Effector memory CD8-positive, alpha-beta T cell (primary cell): ENCODE measurements around the gene UQCRH.
"Not testable (repeated sequence)": the region's sequence is repeated elsewhere in the genome, so short reads cannot be mapped to it uniquely, and the experiment has no call there.

ENCODE experiments used
- ATAC-seq: fragments of 150-1000 bp; cut with Tn5 transposase; replicated peaks from 2 replicates; pipeline ENCODE4 v1.10.0; 2021; ENCODE audit warnings: mild to moderate bottlenecking, moderate library complexity
- DNase-seq, 3 experiments: peaks; one replicate each; pipeline ENCODE4 v3.0.0; 2021
- H3K27ac Mint-ChIP-seq, 2 donors: one replicate each; pipeline ENCODE4 v1.8.0; 2022; ENCODE audit warnings: mild to moderate bottlenecking in 2 of 2, mixed read lengths in 2 of 2, moderate library complexity in 2 of 2
- H3K27me3 Mint-ChIP-seq, 2 donors: one replicate each; pipeline ENCODE4 v1.8.0; 2022; ENCODE audit warnings: mixed read lengths in 2 of 2
- H3K36me3 Mint-ChIP-seq: one replicate; pipeline ENCODE4 v1.8.0; 2022; ENCODE audit warnings: mild to moderate bottlenecking, moderate library complexity, mixed read lengths; ENCODE audit not compliant: insufficient read depth
- H3K4me1 Mint-ChIP-seq, 2 donors: one replicate each; pipeline ENCODE4 v1.8.0; 2022; ENCODE audit warnings: low read depth in 2 of 2, mixed read lengths in 2 of 2
- H3K4me3 Mint-ChIP-seq, 2 donors: one replicate each; pipeline ENCODE4 v1.8.0; 2022; ENCODE audit warnings: mild to moderate bottlenecking in 2 of 2, mixed read lengths in 2 of 2, moderate library complexity in 2 of 2
- H3K9me3 Mint-ChIP-seq, 2 donors: one replicate each; pipeline ENCODE4 v1.8.0; 2022; ENCODE audit warnings: mixed read lengths in 2 of 2

UQCRH gene

GRCh38 chr1:46331786-46332540 lies 28.5 kb downstream of the UQCRH start:
- not testable (repeated sequence) for ATAC-seq, DNase-seq, H3K4me3 Mint-ChIP-seq, H3K9me3 Mint-ChIP-seq, H3K4me1 Mint-ChIP-seq, H3K36me3 Mint-ChIP-seq, H3K27me3 Mint-ChIP-seq, H3K27ac Mint-ChIP-seq

DNA sequence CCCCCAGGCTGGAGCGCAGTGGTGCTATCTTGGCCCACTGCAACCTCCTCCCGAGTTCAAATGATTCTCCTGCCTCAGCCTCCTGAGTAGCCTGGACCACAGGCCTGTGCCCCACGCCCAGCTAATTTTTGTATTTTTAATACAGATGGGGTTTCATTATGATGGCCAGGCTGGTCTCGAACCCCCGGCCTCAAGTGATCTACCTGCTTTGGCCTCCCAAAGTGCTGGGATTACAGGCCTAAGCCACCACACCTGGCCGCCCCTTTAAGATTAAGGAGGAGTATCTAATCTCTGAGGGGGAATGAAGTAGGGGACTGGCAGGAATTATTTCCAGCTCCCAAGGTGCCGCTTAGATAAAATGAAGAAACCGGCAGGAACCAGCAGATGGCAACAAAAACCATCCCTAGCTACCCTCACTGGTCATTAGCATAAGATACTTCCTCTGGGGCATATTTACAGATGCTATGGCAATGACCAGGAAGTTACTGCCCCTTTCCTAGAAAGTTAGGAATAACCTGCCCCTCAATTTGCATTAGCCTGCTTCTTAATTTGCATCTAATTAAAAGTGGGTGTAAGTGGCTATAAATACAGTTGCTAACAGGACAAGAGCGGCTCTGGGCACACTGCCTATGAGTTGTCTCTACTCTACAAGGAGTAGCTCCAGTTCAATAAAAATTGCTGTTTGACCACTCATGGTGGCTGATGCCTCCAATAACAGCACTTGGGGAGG lies 30.0 kb downstream of the UQCRH start:
- H3K9me3 Mint-ChIP-seq, result no peaks in the 10 kb centered on the region
- no peak overlapping the region for H3K4me3 Mint-ChIP-seq
- no peaks in the 10 kb centered on the region for H3K27me3 Mint-ChIP-seq
- ATAC-seq, result no peak
- no peaks in the 10 kb centered on the region for H3K4me1 Mint-ChIP-seq
- H3K36me3 Mint-ChIP-seq, result no peaks in the 10 kb centered on the region
- DNase-seq, result no peak
- H3K27ac Mint-ChIP-seq, result no peak overlapping the region

- no peak for ATAC-seq
- Mint-ChIP-seq H3K27ac (no peak overlapping the region), H3K4me3 (no peak overlapping the region), H3K4me1 (peaks cover 0 to 3% of the 10 kb centered on the region in 2 donors), H3K27me3 (no peaks in the 10 kb centered on the region), H3K36me3 (no peaks in the 10 kb centered on the region), H3K9me3 (no peaks in the 10 kb centered on the region)
- no peak for DNase-seq
Observed at GRCh38 chr1:46334030-46334384, 30.5 kb downstream of the UQCRH start.

DNA sequence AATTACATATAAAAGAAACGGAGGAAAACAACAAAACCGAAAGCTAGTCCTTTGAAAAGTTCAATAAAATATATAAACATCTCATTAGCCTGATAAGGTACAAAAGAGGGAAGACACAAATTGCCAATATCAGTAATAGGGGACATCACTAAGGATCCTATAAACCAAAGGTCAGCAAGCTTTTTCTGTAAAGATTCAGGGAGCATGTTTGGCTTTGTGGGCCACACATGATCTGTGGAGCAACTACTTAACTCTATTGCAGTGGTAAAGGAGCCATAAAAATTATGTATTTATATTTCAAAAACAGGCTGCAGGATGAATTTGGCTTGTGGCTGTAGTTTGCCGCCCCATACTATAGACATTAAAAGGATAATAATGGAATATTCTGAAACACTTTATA lies 31.6 kb downstream of the UQCRH start:
- H3K27ac Mint-ChIP-seq, result no peak overlapping the region
- ATAC-seq (no peak), DNase-seq (no peak)
- no peak overlapping the region for H3K4me3 Mint-ChIP-seq
- no peaks in the 10 kb centered on the region for H3K27me3 Mint-ChIP-seq
- no peaks in the 10 kb centered on the region for H3K36me3 Mint-ChIP-seq
- no peaks in the 10 kb centered on the region for H3K9me3 Mint-ChIP-seq
- peaks cover 3% of the 10 kb centered on the region in 2 donors for H3K4me1 Mint-ChIP-seq

DNA sequence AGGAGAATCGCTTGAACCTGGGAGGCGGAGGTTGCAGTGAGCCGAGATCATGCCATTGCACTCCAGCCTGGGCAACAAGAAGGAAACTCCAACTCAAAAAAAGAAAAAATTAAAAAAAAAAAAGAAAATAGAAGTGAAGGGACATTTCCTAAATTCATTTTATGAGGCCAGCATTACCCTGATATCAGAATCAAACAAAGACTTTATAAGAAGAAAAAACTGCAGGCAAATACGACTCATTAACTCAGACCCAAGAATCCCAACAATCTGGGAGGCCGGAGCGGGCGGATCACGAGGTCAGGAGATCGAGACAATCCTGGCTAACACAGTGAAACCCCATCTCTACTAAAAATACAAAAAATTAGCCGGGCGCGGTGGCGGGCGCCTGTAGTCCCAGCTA lies 33.9 kb downstream of the UQCRH start:
- peaks cover 21 to 25% of the 10 kb centered on the region in 2 donors for H3K4me1 Mint-ChIP-seq
- DNase-seq, H3K9me3 Mint-ChIP-seq, H3K27ac Mint-ChIP-seq, H3K27me3 Mint-ChIP-seq, H3K4me3 Mint-ChIP-seq, ATAC-seq: not testable (repeated sequence)
- peaks cover 13% of the 10 kb centered on the region for H3K36me3 Mint-ChIP-seq

DNA sequence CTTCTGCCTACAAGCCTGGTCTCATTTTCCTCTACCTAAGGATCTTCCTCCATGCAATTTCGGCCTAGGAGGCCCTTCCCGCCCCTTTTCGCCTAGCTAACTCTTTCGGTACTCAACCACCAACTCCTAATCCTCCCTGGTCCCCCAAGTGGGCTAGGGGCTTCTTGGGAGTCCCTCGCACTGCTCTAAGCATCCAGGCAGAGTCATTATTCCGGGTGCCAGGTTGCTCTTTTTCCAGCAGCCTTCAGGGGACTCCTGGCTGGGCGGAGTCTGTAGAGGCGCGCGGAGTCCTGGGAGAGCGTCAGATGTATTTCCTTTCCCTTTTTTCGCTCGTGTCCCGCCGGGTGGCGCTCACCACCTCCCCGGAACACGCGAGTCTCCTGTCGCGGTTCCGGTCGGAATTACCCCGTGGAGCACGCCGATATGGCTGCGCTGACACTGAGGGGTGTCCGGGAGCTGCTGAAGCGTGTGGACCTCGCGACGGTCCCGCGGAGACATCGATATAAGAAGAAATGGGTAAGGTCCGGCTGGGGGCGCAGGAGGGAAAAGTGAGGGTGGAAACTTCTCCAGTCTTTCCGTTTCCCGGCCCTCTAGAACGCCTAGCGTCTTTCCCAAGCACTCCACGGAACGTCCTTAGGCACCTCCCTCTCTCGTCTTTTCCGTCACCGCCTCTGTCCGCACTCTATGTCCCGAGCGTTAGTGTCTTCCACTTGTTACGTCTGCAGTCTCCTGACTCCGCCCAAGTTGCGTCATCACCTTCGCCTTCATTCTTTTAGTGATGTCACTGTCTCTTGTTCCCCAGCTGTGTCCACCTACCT lies 37.1 kb downstream of the UQCRH start, which contains the start of gene NSUN4:
Gene NSUN4, plus strand, starts transcription at position 404 of the 818 bp plus-strand sequence. Its CDS starts 20 bp downstream, at position 424.
- peak within 1 kb of the TSS; percentile 99 to 100 for H3K4me3 Mint-ChIP-seq

DNA sequence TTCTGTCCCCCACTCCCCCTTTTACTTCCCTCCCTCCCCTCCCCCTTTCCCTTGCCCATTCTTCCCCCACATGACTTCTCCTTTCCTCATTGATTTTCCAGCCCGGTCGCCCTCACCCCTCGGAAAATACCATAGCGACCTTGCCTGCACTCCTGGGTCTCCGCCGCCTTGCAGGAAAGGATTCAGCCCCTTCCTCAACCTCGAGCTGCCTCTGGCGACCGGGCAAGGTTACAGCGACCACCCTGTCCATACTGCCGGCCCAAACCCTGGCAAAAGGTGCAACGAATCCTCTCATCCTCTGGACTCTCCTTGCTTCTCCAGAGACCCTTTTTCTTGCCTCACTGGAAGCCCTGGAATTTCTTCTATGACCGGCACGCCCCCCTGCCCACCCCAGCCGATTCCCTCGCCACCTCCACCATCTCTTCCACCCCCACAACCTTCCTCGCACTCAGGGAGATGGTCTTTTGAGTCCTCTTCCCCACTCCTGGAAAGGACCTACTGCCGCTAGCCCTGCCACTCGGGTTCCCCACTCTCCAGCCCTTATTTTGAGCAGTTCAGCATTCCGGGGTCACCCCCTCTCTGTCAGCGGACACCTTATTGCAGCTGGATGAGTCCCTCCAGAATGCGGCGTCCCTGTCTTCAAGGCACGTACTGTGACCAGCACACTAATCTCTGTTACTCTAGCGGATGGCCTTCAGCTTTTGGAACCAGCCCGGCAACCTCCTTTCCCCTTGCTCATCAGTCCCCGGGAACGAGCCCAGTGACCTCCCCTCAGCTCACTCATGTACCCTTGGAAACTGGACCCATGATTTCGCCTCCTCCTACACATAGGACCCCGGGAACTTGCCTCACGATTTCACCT lies 38.0 kb downstream of the UQCRH start:
- peaks cover 21 to 39% of the 10 kb centered on the region in 2 donors for H3K4me1 Mint-ChIP-seq
- DNase-seq, result peak in 1 of 3 experiments; percentile 16

More for the DNA sequence above, 37.1 kb downstream of the UQCRH start, which contains the start of gene NSUN4:
- peak; percentile 82 to 83 (median 83) for DNase-seq
- no peaks in the 10 kb centered on the region for H3K9me3 Mint-ChIP-seq
- peaks cover 37% of the 10 kb centered on the region for H3K36me3 Mint-ChIP-seq
- peak within 1 kb of the TSS; percentile 99 to 100 for H3K27ac Mint-ChIP-seq
- H3K4me1 Mint-ChIP-seq, result peaks cover 21 to 39% of the 10 kb centered on the region in 2 donors
- H3K27me3 Mint-ChIP-seq, result no peaks in the 10 kb centered on the region
- peak; percentile 88 for ATAC-seq

GRCh38 chr1:46342084-46342656 lies 38.7 kb downstream of the UQCRH start:
- DNase-seq (peak in 2 of 3 experiments; percentile 11 to 19), ATAC-seq (no peak)
- H3K27me3 Mint-ChIP-seq, result no peaks in the 10 kb centered on the region
- H3K27ac Mint-ChIP-seq, result peak overlapping the region; percentile 99 to 100
- peaks cover 21 to 39% of the 10 kb centered on the region in 2 donors for H3K4me1 Mint-ChIP-seq
- peaks cover 51% of the 10 kb centered on the region for H3K36me3 Mint-ChIP-seq
- no peaks in the 10 kb centered on the region for H3K9me3 Mint-ChIP-seq
- peak overlapping the region; percentile 99 to 100 for H3K4me3 Mint-ChIP-seq

More for the DNA sequence above, 38.0 kb downstream of the UQCRH start:
- peaks cover 44% of the 10 kb centered on the region for H3K36me3 Mint-ChIP-seq
- no peak for ATAC-seq
- H3K27me3 Mint-ChIP-seq, result no peaks in the 10 kb centered on the region
- peak overlapping the region; percentile 99 to 100 for H3K4me3 Mint-ChIP-seq
- H3K9me3 Mint-ChIP-seq, result no peaks in the 10 kb centered on the region
- H3K27ac Mint-ChIP-seq, result peak overlapping the region; percentile 99 to 100

GRCh38 chr1:46342677-46343350 lies 39.3 kb downstream of the UQCRH start:
- Mint-ChIP-seq H3K27ac (peak overlapping the region; percentile 99 to 100), H3K27me3 (no peaks in the 10 kb centered on the region), H3K4me1 (peaks cover 25 to 41% of the 10 kb centered on the region in 2 donors), H3K4me3 (peak overlapping the region in 1 of 2 donors; percentile 20), H3K36me3 (peaks cover 55% of the 10 kb centered on the region), H3K9me3 (no peaks in the 10 kb centered on the region)
- ATAC-seq, result no peak
- DNase-seq, result no peak

GRCh38 chr1:46343351-46343695 lies 39.8 kb downstream of the UQCRH start:
- Mint-ChIP-seq H3K9me3 (no peaks in the 10 kb centered on the region), H3K27ac (peak overlapping the region; percentile 99 to 100), H3K4me1 (peaks cover 30 to 44% of the 10 kb centered on the region in 2 donors), H3K4me3 (no peak overlapping the region), H3K27me3 (no peaks in the 10 kb centered on the region), H3K36me3 (peaks cover 61% of the 10 kb centered on the region)
- ATAC-seq (no peak), DNase-seq (no peak)

DNA sequence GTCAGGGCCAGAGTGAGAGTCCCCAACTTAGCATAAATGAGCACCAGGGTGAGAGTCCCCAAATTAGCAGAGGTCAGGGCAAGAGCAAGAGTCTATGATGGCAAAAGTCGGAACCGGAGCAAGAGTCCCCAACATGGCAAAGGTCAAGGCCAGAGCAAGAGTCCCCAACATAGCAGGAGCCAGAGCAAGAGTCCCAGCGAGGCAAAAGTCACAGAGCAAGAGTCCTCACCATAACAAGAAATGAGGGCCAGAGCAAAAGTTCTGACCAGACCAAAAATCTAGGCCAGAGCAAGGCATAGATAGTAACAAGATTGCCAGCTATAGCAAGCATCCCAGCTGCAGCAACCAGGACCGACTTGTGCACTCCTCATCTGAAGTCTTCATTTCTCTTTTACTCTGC lies 40.2 kb downstream of the UQCRH start:
- H3K36me3 Mint-ChIP-seq, result peaks cover 64% of the 10 kb centered on the region
- H3K27ac Mint-ChIP-seq, result peak overlapping the region; percentile 99 to 100
- H3K27me3 Mint-ChIP-seq, result no peaks in the 10 kb centered on the region
- H3K4me3 Mint-ChIP-seq, result no peak overlapping the region
- DNase-seq, result no peak
- no peak for ATAC-seq
- no peaks in the 10 kb centered on the region for H3K9me3 Mint-ChIP-seq
- H3K4me1 Mint-ChIP-seq, result peaks cover 29 to 44% of the 10 kb centered on the region in 2 donors

DNA sequence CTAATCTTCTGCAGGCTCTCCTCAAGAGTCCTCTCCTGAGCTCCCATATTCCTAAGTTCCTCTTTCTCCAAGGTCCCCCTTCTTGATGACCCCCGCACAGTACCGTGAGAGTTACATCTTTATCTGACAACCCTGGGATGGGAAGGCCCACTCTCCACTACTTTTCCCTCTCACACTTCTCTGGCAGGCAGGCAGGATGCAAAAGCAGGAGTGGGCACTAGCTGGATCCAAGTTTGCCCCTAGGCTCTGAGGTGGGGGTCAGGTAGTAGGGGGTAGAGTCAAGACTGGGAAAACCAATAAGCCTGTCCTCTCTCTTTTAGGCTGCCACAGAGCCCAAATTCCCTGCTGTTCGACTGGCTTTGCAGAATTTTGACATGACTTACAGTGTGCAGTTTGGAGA lies 41.0 kb downstream of the UQCRH start:
- Mint-ChIP-seq H3K36me3 (peaks cover 69% of the 10 kb centered on the region), H3K27me3 (no peaks in the 10 kb centered on the region), H3K9me3 (no peaks in the 10 kb centered on the region), H3K4me3 (no peak overlapping the region), H3K27ac (peak overlapping the region; percentile 34 to 67), H3K4me1 (peaks cover 27 to 43% of the 10 kb centered on the region in 2 donors)
- DNase-seq (no peak), ATAC-seq (no peak)
